HEK293T (cell line): ENCODE data around the gene FGD5.

Source experiments
- BHLHE40 ChIP-seq: fragments of 450-650 bp; IDR thresholded peaks from 2 replicates; pipeline ENCODE4 v1.6.1; 2016; ENCODE audit warnings: mild to moderate bottlenecking, moderate library complexity, borderline replicate concordance
- LEF1 ChIP-seq: fragments of 450-650 bp; IDR thresholded peaks from 2 replicates; pipeline ENCODE4 v1.6.1; 2017; ENCODE audit warnings: mild to moderate bottlenecking, borderline replicate concordance
- NFRKB ChIP-seq: fragments of 450-650 bp; IDR thresholded peaks from 2 replicates; pipeline ENCODE4 v1.6.1; 2016; ENCODE audit warnings: mild to moderate bottlenecking, moderate library complexity
- SP1 ChIP-seq: fragments of 450-650 bp; IDR thresholded peaks from 2 replicates; pipeline ENCODE4 v1.6.1; 2017
- ZNF384 ChIP-seq: fragments of 450-650 bp; IDR thresholded peaks from 2 replicates; pipeline ENCODE4 v1.6.1; 2016

GRCh38 chr3:14802381-14802731 lies 16.4 kb upstream of the FGD5 start:
- TF ChIP-seq NFRKB, result no peak
- TF ChIP-seq ZNF384, result no peak
- no peak for TF ChIP-seq SP1
- no peak for TF ChIP-seq LEF1
- TF ChIP-seq BHLHE40, result no peak
